Panc1 (cell line): Measurements from ENCODE around the gene CRADD.

Experiments
- CTCF ChIP-seq: fragments of 450-650 bp; IDR thresholded peaks from 2 replicates; pipeline ENCODE4 v1.5.1; 2017; ENCODE audit warnings: mild to moderate bottlenecking
- POLR2AphosphoS5 ChIP-seq: IDR thresholded peaks from 2 replicates; pipeline ENCODE4 v1.6.1; 2012; ENCODE audit warnings: mild to moderate bottlenecking, low read depth, low read length, moderate library complexity
- SIN3A ChIP-seq: IDR thresholded peaks from 2 replicates; pipeline ENCODE4 v1.6.1; 2012; ENCODE audit warnings: low read depth, mild to moderate bottlenecking, low read length, moderate library complexity, borderline replicate concordance; ENCODE audit not compliant: insufficient read depth

GRCh38 chr12:93902736-93903562 lies 225.8 kb downstream of the CRADD start:
- TF ChIP-seq SIN3A (no peak), CTCF (no peak), POLR2AphosphoS5 (no peak)
